ENCODE measurements around the gene ENPP1. TPM values are rescaled to one million over a fixed set of nuclear protein-coding genes. Genes with fewer than 3 reads are reported as not detected.
"Not testable (repeated sequence)": the region's sequence is repeated elsewhere in the genome, so short reads cannot be mapped to it uniquely, and the experiment has no call there.

The ENPP1 gene
- total and polyA plus RNA-seq, 7 experiments from 2014 or later, result 0.07 to 0.69 (median 0.21) TPM; not detected in 3

- POLR2A ChIA-PET, result no interaction called here
- no peak overlapping the region for H3K27ac Mint-ChIP-seq
Observed at GRCh38 chr6:131858765-131859415, 51.1 kb downstream of the ENPP1 start.

GRCh38 chr6:131859658-131860057 is 51.8 kb downstream of the ENPP1 start:
- H3K9me3 ChIP-seq (ENCODE audit: control insufficient read depth in 2 of 3, low read length in 3 of 3); H3K4me1 ChIP-seq (ENCODE audit: control insufficient read depth in 2 of 2, insufficient read depth in 2 of 2, low read length in 2 of 2); H3K27me3 ChIP-seq (ENCODE audit: control insufficient read depth in 2 of 2, insufficient read depth in 2 of 2, low read length in 2 of 2); H3K4me3 Mint-ChIP-seq; intact Hi-C loops (cut with micrococcal nuclease); H3K27ac ChIP-seq (ENCODE audit: low read depth, low read length); H3K4me3 ChIP-seq (ENCODE audit: low read length); ATAC-seq; CTCF ChIA-PET; H3K36me3 ChIP-seq (ENCODE audit: control insufficient read depth in 2 of 3, insufficient read depth in 3 of 3, low read length in 3 of 3); POLR2A ChIA-PET; H3K4me1 Mint-ChIP-seq; H3K9me3 Mint-ChIP-seq; H3K36me3 Mint-ChIP-seq; H3K27ac Mint-ChIP-seq; DNase-seq: not testable (repeated sequence)
- peaks cover 0 to 25% (median 7%) of the 10 kb centered on the region in 5 donors for H3K27me3 Mint-ChIP-seq

More at GRCh38 chr6:131858765-131859415, 51.1 kb downstream of the ENPP1 start:
- peaks cover 0 to 2% (median 0%) of the 10 kb centered on the region in 7 donors for H3K4me1 Mint-ChIP-seq
- H3K4me3 ChIP-seq (ENCODE audit: low read length), result no peak overlapping the region
- ATAC-seq, result no peak
- DNase-seq, result no peak
- H3K36me3 Mint-ChIP-seq, result no peaks in the 10 kb centered on the region
- no peak overlapping the region for H3K27ac ChIP-seq (ENCODE audit: low read depth, low read length)
- H3K27me3 ChIP-seq (ENCODE audit: control insufficient read depth in 2 of 2, insufficient read depth in 2 of 2, low read length in 2 of 2), result peaks cover 0 to 3% of the 10 kb centered on the region in 2 donors
- no peaks in the 10 kb centered on the region for H3K9me3 ChIP-seq (ENCODE audit: control insufficient read depth in 2 of 3, low read length in 3 of 3)
- intact Hi-C loops (cut with micrococcal nuclease), result no loop called here
- peaks cover 0 to 25% (median 7%) of the 10 kb centered on the region in 5 donors for H3K27me3 Mint-ChIP-seq
- H3K9me3 Mint-ChIP-seq, result peaks cover 0 to 5% (median 0%) of the 10 kb centered on the region in 11 donors
- CTCF ChIA-PET, result interaction anchor here (0.6 kb wide), 1 partner anchor 30 kb away, joined by 6 read pairs; no protein-coding TSS in a partner anchor
- no peak overlapping the region for H3K4me3 Mint-ChIP-seq
- H3K36me3 ChIP-seq (ENCODE audit: control insufficient read depth in 2 of 3, insufficient read depth in 3 of 3, low read length in 3 of 3), result no peaks in the 10 kb centered on the region
- H3K4me1 ChIP-seq (ENCODE audit: control insufficient read depth in 2 of 2, insufficient read depth in 2 of 2, low read length in 2 of 2), result no peaks in the 10 kb centered on the region

- ChIA-PET POLR2A (no interaction called here), CTCF (no interaction called here)
- peaks cover 0 to 5% (median 0%) of the 10 kb centered on the region in 11 donors for H3K9me3 Mint-ChIP-seq
- no peak overlapping the region for H3K27ac Mint-ChIP-seq
- no peaks in the 10 kb centered on the region for H3K36me3 Mint-ChIP-seq
- intact Hi-C loops (cut with micrococcal nuclease), result no loop called here
- ATAC-seq, result no peak
- no peak for DNase-seq
- H3K4me1 ChIP-seq (ENCODE audit: control insufficient read depth in 2 of 2, insufficient read depth in 2 of 2, low read length in 2 of 2), result no peaks in the 10 kb centered on the region
- no peak overlapping the region for H3K4me3 Mint-ChIP-seq
- H3K4me3 ChIP-seq (ENCODE audit: low read length), result no peak overlapping the region
- peaks cover 0 to 3% of the 10 kb centered on the region in 2 donors for H3K27me3 ChIP-seq (ENCODE audit: control insufficient read depth in 2 of 2, insufficient read depth in 2 of 2, low read length in 2 of 2)
- H3K9me3 ChIP-seq (ENCODE audit: control insufficient read depth in 2 of 3, low read length in 3 of 3), result no peaks in the 10 kb centered on the region
- peaks cover 0 to 25% (median 11%) of the 10 kb centered on the region in 5 donors for H3K27me3 Mint-ChIP-seq
- H3K4me1 Mint-ChIP-seq, result peaks cover 0 to 2% (median 0%) of the 10 kb centered on the region in 7 donors
- no peak overlapping the region for H3K27ac ChIP-seq (ENCODE audit: low read depth, low read length)
- H3K36me3 ChIP-seq (ENCODE audit: control insufficient read depth in 2 of 3, insufficient read depth in 3 of 3, low read length in 3 of 3), result no peaks in the 10 kb centered on the region
Observed at GRCh38 chr6:131861381-131861780, 53.6 kb downstream of the ENPP1 start.

DNA sequence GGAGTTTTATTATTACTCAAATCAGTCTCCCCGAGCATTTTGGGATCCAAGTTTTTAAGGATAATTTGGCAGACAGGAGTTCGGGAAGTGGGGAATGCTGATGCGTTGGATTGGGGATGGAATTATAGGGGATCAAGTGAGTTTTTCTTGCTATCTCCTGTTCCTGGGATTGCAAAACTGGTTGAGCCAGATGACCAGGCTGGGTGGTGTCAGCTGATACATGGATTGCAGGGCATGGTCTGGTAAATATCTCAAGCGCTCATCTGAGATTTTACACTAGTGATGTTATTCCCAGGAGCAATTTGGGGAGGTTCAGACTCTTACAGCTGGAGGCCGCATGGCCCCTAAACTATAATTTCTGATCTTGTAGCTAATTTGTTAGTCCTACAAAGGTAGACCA is 54.7 kb downstream of the ENPP1 start:
- no peak overlapping the region for H3K4me3 Mint-ChIP-seq
- H3K27ac Mint-ChIP-seq, result no peak overlapping the region
- no peaks in the 10 kb centered on the region for H3K36me3 Mint-ChIP-seq
- H3K4me1 ChIP-seq (ENCODE audit: control insufficient read depth in 2 of 2, insufficient read depth in 2 of 2, low read length in 2 of 2), result no peaks in the 10 kb centered on the region
- intact Hi-C loops (cut with micrococcal nuclease), result no loop called here
- H3K4me1 Mint-ChIP-seq, result peaks cover 0 to 2% (median 0%) of the 10 kb centered on the region in 7 donors
- ChIA-PET POLR2A (no interaction called here), CTCF (no interaction called here)
- DNase-seq (no peak), ATAC-seq (no peak)
- peaks cover 0 to 5% (median 0%) of the 10 kb centered on the region in 11 donors for H3K9me3 Mint-ChIP-seq
- H3K9me3 ChIP-seq (ENCODE audit: control insufficient read depth in 2 of 3, low read length in 3 of 3), result no peaks in the 10 kb centered on the region
- H3K4me3 ChIP-seq (ENCODE audit: low read length), result no peak overlapping the region
- peaks cover 0 to 3% of the 10 kb centered on the region in 2 donors for H3K27me3 ChIP-seq (ENCODE audit: control insufficient read depth in 2 of 2, insufficient read depth in 2 of 2, low read length in 2 of 2)
- no peak overlapping the region for H3K27ac ChIP-seq (ENCODE audit: low read depth, low read length)
- H3K36me3 ChIP-seq (ENCODE audit: control insufficient read depth in 2 of 3, insufficient read depth in 3 of 3, low read length in 3 of 3), result no peaks in the 10 kb centered on the region
- H3K27me3 Mint-ChIP-seq, result peaks cover 5 to 25% (median 11%) of the 10 kb centered on the region in 5 donors

DNA sequence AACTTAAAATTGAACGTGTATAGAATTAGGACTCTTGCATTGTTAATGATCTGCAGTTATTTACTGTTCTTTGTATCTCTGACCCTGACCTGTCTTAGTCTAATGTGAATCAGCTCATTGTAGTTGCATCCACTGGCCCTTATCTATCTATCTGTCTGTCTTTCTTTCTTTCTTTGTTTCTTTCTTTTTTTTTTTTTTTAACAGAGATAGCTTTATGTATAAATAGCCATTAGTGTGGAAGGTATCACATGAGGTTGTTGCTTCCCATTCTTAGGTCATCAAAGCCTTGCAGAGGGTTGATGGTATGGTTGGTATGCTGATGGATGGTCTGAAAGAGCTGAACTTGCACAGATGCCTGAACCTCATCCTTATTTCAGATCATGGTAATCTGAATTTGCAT is 59.9 kb downstream of the ENPP1 start:
- no peaks in the 10 kb centered on the region for H3K27me3 ChIP-seq (ENCODE audit: control insufficient read depth in 2 of 2, insufficient read depth in 2 of 2, low read length in 2 of 2)
- H3K4me3 Mint-ChIP-seq, result no peak overlapping the region
- no peaks in the 10 kb centered on the region for H3K4me1 ChIP-seq (ENCODE audit: control insufficient read depth in 2 of 2, insufficient read depth in 2 of 2, low read length in 2 of 2)
- H3K4me1 Mint-ChIP-seq, result peaks cover 0 to 2% (median 0%) of the 10 kb centered on the region in 7 donors
- H3K27ac Mint-ChIP-seq, result no peak overlapping the region
- H3K36me3 ChIP-seq (ENCODE audit: control insufficient read depth in 2 of 3, insufficient read depth in 3 of 3, low read length in 3 of 3), result no peaks in the 10 kb centered on the region
- POLR2A ChIA-PET, result no interaction called here
- ATAC-seq (no peak), DNase-seq (no peak)
- no peaks in the 10 kb centered on the region for H3K9me3 ChIP-seq (ENCODE audit: control insufficient read depth in 2 of 3, low read length in 3 of 3)
- H3K9me3 Mint-ChIP-seq, result no peaks in the 10 kb centered on the region
- CTCF ChIA-PET, result no interaction called here
- no peak overlapping the region for H3K4me3 ChIP-seq (ENCODE audit: low read length)
- no peaks in the 10 kb centered on the region for H3K36me3 Mint-ChIP-seq
- H3K27ac ChIP-seq (ENCODE audit: low read depth, low read length), result no peak overlapping the region
- H3K27me3 Mint-ChIP-seq, result peaks cover 0 to 10% (median 6%) of the 10 kb centered on the region in 5 donors
- intact Hi-C loops (cut with micrococcal nuclease), result no loop called here

- no peak for DNase-seq
- Histone ChIP-seq H3K27me3 (ENCODE audit: control insufficient read depth in 2 of 2, insufficient read depth in 2 of 2, low read length in 2 of 2) (no peaks in the 10 kb centered on the region), H3K27ac (ENCODE audit: low read depth, low read length) (no peak overlapping the region), H3K9me3 (ENCODE audit: control insufficient read depth in 2 of 3, low read length in 3 of 3) (no peaks in the 10 kb centered on the region), H3K4me1 (ENCODE audit: control insufficient read depth in 2 of 2, insufficient read depth in 2 of 2, low read length in 2 of 2) (no peaks in the 10 kb centered on the region), H3K4me3 (ENCODE audit: low read length) (no peak overlapping the region), H3K36me3 (ENCODE audit: control insufficient read depth in 2 of 3, insufficient read depth in 3 of 3, low read length in 3 of 3) (no peaks in the 10 kb centered on the region)
- POLR2A ChIA-PET, result interaction anchor here (0.6 kb wide), 1 partner anchor 95 kb away, joined by 4 read pairs; no protein-coding TSS in a partner anchor
- no peak overlapping the region for H3K4me3 Mint-ChIP-seq
- intact Hi-C loops (cut with micrococcal nuclease), result no loop called here
- peaks cover 0 to 10% (median 6%) of the 10 kb centered on the region in 5 donors for H3K27me3 Mint-ChIP-seq
- no peaks in the 10 kb centered on the region for H3K36me3 Mint-ChIP-seq
- CTCF ChIA-PET, result no interaction called here
- ATAC-seq, result no peak
- H3K27ac Mint-ChIP-seq, result no peak overlapping the region
- H3K4me1 Mint-ChIP-seq, result peaks cover 0 to 1% (median 0%) of the 10 kb centered on the region in 7 donors
- no peaks in the 10 kb centered on the region for H3K9me3 Mint-ChIP-seq
Observed at GRCh38 chr6:131868836-131869235, 61.0 kb downstream of the ENPP1 start.

- intact Hi-C loops (cut with micrococcal nuclease), result no loop called here
- DNase-seq, result no peak
- Mint-ChIP-seq H3K27ac (no peak overlapping the region), H3K9me3 (no peaks in the 10 kb centered on the region), H3K36me3 (no peaks in the 10 kb centered on the region), H3K4me1 (no peaks in the 10 kb centered on the region), H3K27me3 (peaks cover 0 to 5% (median 2%) of the 10 kb centered on the region in 5 donors), H3K4me3 (no peak overlapping the region)
- H3K4me1 ChIP-seq (ENCODE audit: control insufficient read depth in 2 of 2, insufficient read depth in 2 of 2, low read length in 2 of 2), result no peaks in the 10 kb centered on the region
- H3K4me3 ChIP-seq (ENCODE audit: low read length), result no peak overlapping the region
- no peak for ATAC-seq
- CTCF ChIA-PET, result no interaction called here
- H3K9me3 ChIP-seq (ENCODE audit: control insufficient read depth in 2 of 3, low read length in 3 of 3), result no peaks in the 10 kb centered on the region
- POLR2A ChIA-PET, result no interaction called here
- no peak overlapping the region for H3K27ac ChIP-seq (ENCODE audit: low read depth, low read length)
- no peaks in the 10 kb centered on the region for H3K36me3 ChIP-seq (ENCODE audit: control insufficient read depth in 2 of 3, insufficient read depth in 3 of 3, low read length in 3 of 3)
- no peaks in the 10 kb centered on the region for H3K27me3 ChIP-seq (ENCODE audit: control insufficient read depth in 2 of 2, insufficient read depth in 2 of 2, low read length in 2 of 2)
Observed at GRCh38 chr6:131875647-131876046, 67.8 kb downstream of the ENPP1 start.

All from naive thymus-derived CD4-positive, alpha-beta T cell (primary cell).